Lung (tissue), 12 donors: Measurements from ENCODE around the gene ETV4. TPM values are rescaled to one million over a fixed set of nuclear protein-coding genes. Genes with fewer than 3 reads are reported as not detected.
"Not testable (repeated sequence)": the region's sequence is repeated elsewhere in the genome, so short reads cannot be mapped to it uniquely, and the experiment has no call there.

Experiments
- ATAC-seq: fragments of 200-7000 bp; cut with Tn5 transposase; one replicate; pipeline ENCODE4 v1.9.1; 2020; ENCODE audit warnings: moderate number of reproducible peaks; ENCODE audit not compliant: insufficient read depth, low FRiP score
- DNase-seq, 3 donors: peaks; one replicate each; pipeline ENCODE4 v3.0.0-alpha.2; 2013 to 2017
- H3K27ac ChIP-seq, 2 donors: one replicate each; pipeline ENCODE4 v1.5.1; 2013; ENCODE audit warnings: mild to moderate bottlenecking in 2 of 2, moderate library complexity in 2 of 2, control low read depth in 1 of 2, inconsistent platforms in 1 of 2, low read depth in 1 of 2, low read length in 1 of 2
- H3K27me3 ChIP-seq, 3 donors: one replicate each; pipeline ENCODE4 v1.5.1; 2013; ENCODE audit warnings: low read length in 2 of 3; ENCODE audit not compliant: control insufficient read depth in 3 of 3, insufficient read depth in 3 of 3
- H3K36me3 ChIP-seq, 4 donors: one replicate each; pipeline ENCODE4 v1.5.1; 2013; ENCODE audit warnings: low read length in 4 of 4, mild to moderate bottlenecking in 1 of 4, moderate library complexity in 1 of 4; ENCODE audit not compliant: control insufficient read depth in 4 of 4, insufficient read depth in 4 of 4
- H3K4me1 ChIP-seq, 5 donors: one replicate each; pipeline ENCODE4 v1.5.1; 2013; ENCODE audit warnings: low read length in 5 of 5, mild to moderate bottlenecking in 2 of 5, moderate library complexity in 1 of 5; ENCODE audit not compliant: control insufficient read depth in 5 of 5, insufficient read depth in 5 of 5
- H3K4me3 ChIP-seq: one replicate; pipeline ENCODE4 v1.5.1; 2013; ENCODE audit warnings: mild to moderate bottlenecking, control low read depth, moderate library complexity
- H3K9ac ChIP-seq, 2 donors: one replicate each; pipeline ENCODE4 v1.5.1; 2013; ENCODE audit warnings: low read length in 2 of 2, control low read depth in 1 of 2; ENCODE audit not compliant: insufficient read depth in 1 of 2
- H3K9me3 ChIP-seq, 4 donors: one replicate each; pipeline ENCODE4 v1.5.1; 2013; ENCODE audit warnings: low read length in 3 of 4, mild to moderate bottlenecking in 1 of 4, moderate library complexity in 1 of 4; ENCODE audit not compliant: control insufficient read depth in 4 of 4, insufficient read depth in 3 of 4
- CTCF ChIP-seq: IDR thresholded peaks from 2 replicates; pipeline ENCODE4 v1.5.1; 2012; ENCODE audit warnings: mild to moderate bottlenecking; ENCODE audit errors: control extremely low read depth, extremely low read depth
- WGBS, 2 donors: extraction: QIAGEN DNeasy Blood & Tissue Kit; methylation state at CpG; one replicate each; pipeline ENCODE4 v1.1.7; 2013; 5-methylcytosine and 5-hydroxymethylcytosine counted together
- polyA plus RNA-seq, 2 donors: library from polyadenylated mRNA; stranded (reverse); fragments of 200-250 nt; gene quantifications; one replicate each; pipeline ENCODE4 v1.2.1, GENCODE V29; 2013
- total RNA-seq, 2 donors: library from RNA; depleted of rRNA in 1 of 2; stranded (reverse); fragments of >200 nt in 1 of 2; gene quantifications; one replicate each; pipeline ENCODE4 v1.2.1, GENCODE V29; 2014 to 2021
- donor health status: control.
- donor health status: control.
- donor health status: Bipolar disorder and iron deficiency.
- donor health status: healthy.
- donor health status: DM: yes; HTN: yes; CAD: no.

The ETV4 gene
- total and polyA plus RNA-seq, 4 donors: 0.54 to 6.9 (median 3.3) TPM

DNA sequence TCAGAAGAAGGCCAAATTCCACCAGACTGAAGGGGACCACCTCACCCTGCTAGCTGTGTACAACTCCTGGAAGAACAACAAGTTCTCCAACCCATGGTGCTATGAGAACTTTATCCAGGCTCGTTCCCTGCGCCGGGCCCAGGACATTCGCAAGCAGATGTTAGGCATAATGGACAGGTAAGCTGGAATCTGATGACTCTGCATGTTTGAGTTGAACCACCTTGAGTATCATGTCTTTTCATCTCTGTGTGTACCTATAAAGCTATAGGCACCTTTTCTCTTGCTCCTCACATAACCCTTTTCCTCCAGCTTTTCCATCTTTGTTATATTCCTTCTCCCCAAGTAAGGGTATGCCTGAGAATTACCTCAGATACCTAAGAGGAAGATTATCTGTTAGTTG is 24.8 kb downstream of the ETV4 start:
- ATAC-seq (no peak), DNase-seq (no peak)
- WGBS, 2 donors: 95 to 97% methylated on average over 4 of the region's 4 CpGs
- no peak for TF ChIP-seq CTCF
- no peak overlapping the region for H3K9ac ChIP-seq
- peaks cover 52 to 64% (median 57%) of the 10 kb centered on the region in 4 donors for H3K36me3 ChIP-seq
- no peaks in the 10 kb centered on the region for H3K27me3 ChIP-seq
- no peak overlapping the region for H3K27ac ChIP-seq
- H3K4me3 ChIP-seq: no peak overlapping the region
- no peaks in the 10 kb centered on the region for H3K9me3 ChIP-seq
- peaks cover 0 to 2% (median 0%) of the 10 kb centered on the region in 5 donors for H3K4me1 ChIP-seq

DNA sequence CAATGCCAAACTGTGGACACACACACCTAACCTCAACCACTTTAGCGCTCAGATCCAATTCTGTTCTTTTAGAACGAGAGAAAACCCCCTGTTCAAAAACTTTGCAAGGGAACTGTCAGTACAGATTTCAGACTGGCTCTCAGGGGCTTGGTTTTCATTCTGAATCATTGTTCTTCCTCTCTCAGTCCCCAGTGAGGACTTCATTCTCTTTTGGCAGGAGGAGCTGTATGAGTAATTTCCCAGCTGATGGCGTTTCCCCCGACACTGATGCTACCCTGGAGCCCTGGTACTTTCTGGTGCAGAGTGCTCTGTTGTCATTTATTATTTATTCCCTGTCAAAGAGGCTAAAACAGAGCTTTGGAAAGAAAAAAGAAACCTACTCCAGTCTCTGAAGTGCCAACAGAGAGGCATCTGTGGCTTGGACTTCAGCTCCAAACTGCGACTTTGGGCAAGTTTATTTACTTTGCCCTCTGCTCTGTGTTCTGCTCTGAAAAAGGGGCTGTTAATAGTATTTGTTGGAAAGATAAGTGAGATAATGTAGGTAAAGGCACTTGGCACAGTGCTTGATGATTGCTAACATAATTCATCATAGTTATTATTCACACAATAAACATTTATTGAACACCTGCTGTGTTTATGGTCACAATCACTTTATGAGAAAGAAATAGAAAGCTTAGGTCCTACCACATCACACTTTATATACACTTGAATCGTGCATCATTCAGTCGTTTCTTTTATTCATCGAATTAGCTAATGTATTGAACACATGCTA is 28.3 kb downstream of the ETV4 start:
- TF ChIP-seq CTCF: no peak
- H3K4me1 ChIP-seq: peaks cover 0 to 6% (median 0%) of the 10 kb centered on the region in 5 donors
- H3K27me3 ChIP-seq: no peaks in the 10 kb centered on the region
- peaks cover 38 to 57% (median 42%) of the 10 kb centered on the region in 4 donors for H3K36me3 ChIP-seq
- DNase-seq (no peak), ATAC-seq (no peak)
- peaks cover 0 to 2% (median 0%) of the 10 kb centered on the region in 4 donors for H3K9me3 ChIP-seq
- WGBS, 2 donors: 83 to 92% methylated on average over 8 of the region's 8 CpGs
- H3K27ac ChIP-seq: no peak overlapping the region
- H3K4me3 ChIP-seq: no peak overlapping the region
- H3K9ac ChIP-seq: no peak overlapping the region

DNA sequence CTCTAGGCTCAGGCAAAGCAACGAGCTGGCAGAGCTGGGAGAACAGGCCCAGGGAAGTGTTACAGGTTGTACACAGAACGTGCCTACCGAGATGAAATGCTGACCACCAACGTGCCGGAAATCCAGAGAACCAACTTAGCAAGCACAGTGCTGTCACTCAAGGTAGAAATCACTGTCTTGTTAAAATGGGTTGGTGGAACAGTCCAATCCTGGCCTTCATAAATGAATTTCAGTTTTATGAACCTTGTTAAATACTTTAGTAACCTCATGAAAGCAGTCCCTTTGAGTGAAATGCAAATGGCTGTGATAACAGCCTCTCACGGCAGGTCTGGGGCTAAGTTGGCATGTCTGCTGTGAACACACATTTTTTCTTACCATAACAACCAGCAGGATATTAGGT is 29.0 kb downstream of the ETV4 start:
- no peak overlapping the region for H3K4me3 ChIP-seq
- DNase-seq: no peak
- TF ChIP-seq CTCF: no peak
- 79 to 83% methylated on average over 6 of the region's 6 CpGs for WGBS, 2 donors
- H3K27ac ChIP-seq: no peak overlapping the region
- H3K9me3 ChIP-seq: peaks cover 0 to 2% (median 0%) of the 10 kb centered on the region in 4 donors
- peaks cover 0 to 6% (median 0%) of the 10 kb centered on the region in 5 donors for H3K4me1 ChIP-seq
- peaks cover 43 to 59% (median 46%) of the 10 kb centered on the region in 4 donors for H3K36me3 ChIP-seq
- no peak for ATAC-seq
- H3K27me3 ChIP-seq: no peaks in the 10 kb centered on the region
- H3K9ac ChIP-seq: no peak overlapping the region

DNA sequence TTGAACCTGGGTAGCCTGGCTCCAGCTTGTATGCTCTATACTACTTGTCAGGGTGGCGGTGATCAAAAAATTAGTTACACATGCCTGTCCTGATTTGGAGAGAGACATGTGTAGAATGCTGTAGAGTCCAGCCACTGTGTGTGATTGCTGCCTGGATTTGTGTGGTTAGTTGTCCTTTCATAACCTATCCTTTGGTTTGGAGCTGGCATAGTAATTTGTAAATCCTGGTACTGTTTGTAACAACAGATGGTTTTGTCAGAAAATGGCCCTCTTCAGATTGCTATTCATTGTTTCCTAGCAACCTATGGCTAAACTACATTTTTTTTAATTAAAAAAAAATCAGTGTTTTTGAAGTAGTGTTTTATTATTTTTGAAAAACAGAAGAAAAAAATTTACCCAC is 30.5 kb downstream of the ETV4 start:
- Histone ChIP-seq H3K4me1 (peaks cover 0 to 6% (median 0%) of the 10 kb centered on the region in 5 donors), H3K27me3 (no peaks in the 10 kb centered on the region), H3K27ac (no peak overlapping the region), H3K4me3 (no peak overlapping the region), H3K36me3 (peaks cover 32 to 49% (median 39%) of the 10 kb centered on the region in 4 donors), H3K9ac (no peak overlapping the region), H3K9me3 (peaks cover 0 to 2% (median 0%) of the 10 kb centered on the region in 4 donors)
- DNase-seq (no peak), ATAC-seq (no peak)
- no peak for TF ChIP-seq CTCF
- WGBS, 2 donors: 97 to 100% methylated on average over 1 of the region's 1 CpG

DNA sequence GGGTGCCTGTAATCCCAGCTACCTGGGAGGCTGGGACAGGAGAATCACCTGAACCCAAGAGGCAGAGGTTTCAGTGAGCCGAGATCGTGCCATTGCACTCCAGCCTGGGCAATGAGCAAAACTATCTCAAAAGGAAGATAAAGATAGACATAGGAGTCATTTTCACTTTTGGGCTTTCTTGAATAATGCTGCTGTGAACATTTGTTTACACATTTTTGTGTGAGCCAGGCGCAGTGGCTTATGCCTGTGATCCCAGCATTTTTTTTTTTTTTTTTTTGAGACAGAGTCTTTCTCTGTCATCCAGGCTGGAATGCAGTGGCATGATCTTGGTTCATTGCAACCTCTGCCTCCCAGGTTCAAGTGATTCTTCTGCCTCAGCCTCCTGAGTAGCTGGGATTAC is 34.9 kb downstream of the ETV4 start:
- H3K4me3 ChIP-seq, H3K27ac ChIP-seq, H3K9ac ChIP-seq, ATAC-seq, H3K27me3 ChIP-seq, H3K9me3 ChIP-seq, H3K4me1 ChIP-seq, DNase-seq: not testable (repeated sequence)
- H3K36me3 ChIP-seq: peaks cover 34 to 44% (median 40%) of the 10 kb centered on the region in 4 donors
- WGBS, 2 donors: 95 to 99% methylated on average over 3 of the region's 3 CpGs
